NT2/D1 (cell line): ENCODE results near the gene SNAI3.

ENCODE experiments used
- SUZ12 ChIP-seq: IDR thresholded peaks from 2 replicates; pipeline ENCODE4 v1.6.1; 2011; ENCODE audit not compliant: insufficient read length, insufficient read depth; ENCODE audit errors: extremely low read depth
- YY1 ChIP-seq: IDR thresholded peaks from 2 replicates; pipeline ENCODE4 v1.6.1; 2011; ENCODE audit not compliant: insufficient read length, insufficient read depth

DNA sequence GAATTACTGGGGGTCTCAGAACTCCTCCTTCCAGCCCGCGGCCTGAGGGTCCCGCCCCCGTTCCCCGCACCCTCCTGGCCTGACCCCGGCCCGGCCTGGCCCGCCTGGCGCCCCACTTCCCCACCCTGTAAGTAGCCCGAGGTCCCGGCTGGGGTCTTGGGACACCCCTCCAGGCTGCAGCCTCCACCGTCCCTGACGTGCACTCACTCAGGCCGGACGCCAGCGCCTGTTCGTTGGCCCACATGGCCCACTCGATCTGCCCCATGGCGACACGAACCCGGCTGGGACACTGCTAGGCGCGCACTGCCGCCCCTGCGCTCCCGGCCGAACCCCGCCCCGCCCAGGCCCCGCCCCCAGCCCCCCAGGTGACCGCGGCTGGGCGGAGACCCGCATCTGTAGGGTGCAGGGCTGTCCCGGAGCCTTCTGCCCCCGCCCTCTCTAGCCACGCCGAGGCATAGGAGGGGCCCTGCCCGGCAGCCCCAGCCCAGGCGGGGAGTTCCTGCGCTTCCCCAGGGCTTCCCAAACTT is 35.5 kb downstream of the SNAI3 start, which contains the start of gene CYBA:
- TF ChIP-seq SUZ12 (no peak), YY1 (no peak)
